NCI-H1417 (cell line): ENCODE measurements around the gene SDF4.
"Not testable (repeated sequence)": the region's sequence is repeated elsewhere in the genome, so short reads cannot be mapped to it uniquely, and the experiment has no call there.

ENCODE experiments used
- DNase-seq, 3 experiments: peaks; one replicate each; lab custom pipeline; 2025; lab: John Stamatoyannopoulos, UW

SDF4 gene

GRCh38 chr1:1199141-1199960, 32.5 kb downstream of the SDF4 start:
- DNase-seq = no peak

GRCh38 chr1:1198423-1199140, 33.2 kb downstream of the SDF4 start:
- DNase-seq = no peak

GRCh38 chr1:1197551-1198422, 34.0 kb downstream of the SDF4 start:
- no peak for DNase-seq

GRCh38 chr1:1197188-1197500, 34.7 kb downstream of the SDF4 start:
- no peak for DNase-seq

- no peak for DNase-seq
These were observed 35.2 kb downstream of the SDF4 start for GRCh38 chr1:1196431-1197187.

GRCh38 chr1:1195726-1196125, 36.1 kb downstream of the SDF4 start:
- not testable (repeated sequence) for DNase-seq

GRCh38 chr1:1194723-1195122, 37.1 kb downstream of the SDF4 start:
- DNase-seq = no peak

GRCh38 chr1:1191734-1192133, 40.1 kb downstream of the SDF4 start:
- no peak for DNase-seq

- no peak for DNase-seq
These were observed 42.7 kb downstream of the SDF4 start for GRCh38 chr1:1189111-1189510.

GRCh38 chr1:1187938-1188337, 43.9 kb downstream of the SDF4 start:
- DNase-seq = no peak

GRCh38 chr1:1185101-1185765, 46.6 kb downstream of the SDF4 start:
- DNase-seq = no peak

- DNase-seq = no peak
These were observed 47.7 kb downstream of the SDF4 start for GRCh38 chr1:1183833-1184775.

- no peak for DNase-seq
These were observed 48.5 kb downstream of the SDF4 start for GRCh38 chr1:1183221-1183747.

GRCh38 chr1:1182491-1183220, 49.1 kb downstream of the SDF4 start:
- DNase-seq = no peak

GRCh38 chr1:1181938-1182410, 49.8 kb downstream of the SDF4 start:
- no peak for DNase-seq

- DNase-seq = no peak
These were observed 50.5 kb downstream of the SDF4 start for GRCh38 chr1:1181129-1181937.

GRCh38 chr1:1179983-1180861, 51.6 kb downstream of the SDF4 start:
- no peak for DNase-seq
